Spinal cord (tissue), 10 donors: ENCODE data around the gene BANP. TPM values are rescaled to one million over a fixed set of nuclear protein-coding genes. Genes with fewer than 3 reads are reported as not detected.
"Not testable (repeated sequence)": the region's sequence is repeated elsewhere in the genome, so short reads cannot be mapped to it uniquely, and the experiment has no call there.

Experiments
- DNase-seq, 6 donors: peaks; one replicate each; pipeline versions ENCODE4 v3.0.0 to v3.0.0-alpha.2; 2013 to 2015; ENCODE audit warnings: low spot score in 6 of 6, low read depth in 4 of 6
- H3K27ac ChIP-seq: one replicate; pipeline ENCODE4 v1.5.1; 2013; ENCODE audit warnings: low read depth, low read length, control low read depth
- H3K27me3 ChIP-seq: one replicate; pipeline ENCODE4 v1.6.1; 2013; ENCODE audit warnings: low read length; ENCODE audit not compliant: control insufficient read depth, insufficient read depth
- H3K36me3 ChIP-seq: one replicate; pipeline ENCODE4 v1.6.1; 2013; ENCODE audit warnings: low read length; ENCODE audit not compliant: control insufficient read depth, insufficient read depth
- H3K4me1 ChIP-seq: one replicate; pipeline ENCODE4 v1.6.1; 2013; ENCODE audit warnings: low read length; ENCODE audit not compliant: control insufficient read depth, insufficient read depth
- H3K4me3 ChIP-seq: one replicate; pipeline ENCODE4 v1.5.1; 2013; ENCODE audit warnings: low read depth, low read length, control low read depth
- H3K9me3 ChIP-seq: one replicate; pipeline ENCODE4 v1.6.1; 2013; ENCODE audit warnings: low read length; ENCODE audit not compliant: control insufficient read depth, insufficient read depth
- WGBS: methylation state at CpG from one replicate; pipeline ENCODE4 v1.1.5; 2013; ENCODE audit warnings: missing lambda C conversion rate; ENCODE audit not compliant: insufficient coverage; 5-methylcytosine and 5-hydroxymethylcytosine counted together
- polyA plus RNA-seq, 2 donors: library from polyadenylated mRNA; unstranded; fragments of 120-200 nt; gene quantifications; one replicate each; pipeline ENCODE4 v1.2.1, GENCODE V29; 2013; ENCODE audit not compliant: insufficient read length in 2 of 2
- total RNA-seq, 2 donors: library from RNA; depleted of rRNA in 1 of 2; stranded (reverse); fragments of 120-200 nt in 1 of 2; fragments of >200 nt in 1 of 2; gene quantifications; one replicate each; pipeline versions ENCODE4 v1.2.3 to v1.2.4, GENCODE V29; 2013 to 2014
- donor health status: healthy.

BANP gene
- total and polyA plus RNA-seq, 4 donors, result 17.2 to 27.0 (median 20.7) TPM

DNA sequence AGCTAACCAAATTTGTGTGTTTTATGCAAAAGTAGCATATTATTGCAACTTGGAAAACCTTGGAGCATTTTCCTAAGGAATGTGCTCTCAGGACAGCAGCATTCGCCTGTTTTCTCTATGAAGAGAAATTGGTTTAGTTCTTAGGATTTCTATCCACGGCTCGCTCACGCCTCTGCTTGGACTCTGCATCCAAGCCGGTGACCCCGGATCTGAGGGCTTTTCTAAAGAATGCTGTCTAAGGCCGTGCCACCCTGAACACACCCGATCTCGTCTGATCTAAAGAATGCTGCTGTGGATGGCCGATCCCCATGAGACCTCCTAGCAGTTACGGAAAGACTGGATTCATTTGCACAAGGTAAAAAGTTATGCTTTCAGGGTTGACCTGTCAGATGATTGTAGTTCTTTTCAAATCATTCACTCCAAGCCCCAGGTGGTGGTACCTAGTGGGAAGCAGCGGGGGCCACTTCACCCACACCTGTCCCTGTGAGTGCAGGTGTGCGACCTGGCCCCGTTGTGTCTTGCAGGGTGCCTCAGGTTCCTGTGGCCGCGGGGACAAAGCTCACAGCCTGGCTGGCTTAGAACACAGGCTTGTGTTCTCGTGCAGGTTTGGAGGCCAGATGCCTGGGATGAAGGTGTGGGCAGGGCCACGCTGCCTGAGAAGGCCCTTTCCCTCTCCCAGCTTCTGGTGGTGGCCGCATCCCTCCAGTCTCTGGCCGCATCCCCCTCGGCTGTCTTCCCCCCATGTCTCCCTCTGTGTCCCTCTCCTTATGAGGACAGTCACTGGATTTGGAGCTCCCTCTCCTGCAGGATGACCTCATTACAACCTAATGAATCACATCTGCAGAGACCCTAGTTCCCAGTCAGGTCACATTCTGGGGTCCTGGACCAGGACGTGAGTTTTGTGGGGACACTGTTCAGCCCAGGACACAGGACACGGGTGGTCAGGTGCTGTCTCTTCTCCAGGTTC is 71.1 kb downstream of the BANP start:
- H3K27ac ChIP-seq, result no peak overlapping the region
- no peak for DNase-seq
- H3K9me3 ChIP-seq, result no peaks in the 10 kb centered on the region
- H3K4me3 ChIP-seq, result no peak overlapping the region
- H3K27me3 ChIP-seq, result no peaks in the 10 kb centered on the region
- H3K4me1 ChIP-seq, result peaks cover 16% of the 10 kb centered on the region
- peaks cover 63% of the 10 kb centered on the region for H3K36me3 ChIP-seq
- 92% methylated on average over 20 of the region's 23 CpGs for WGBS

DNA sequence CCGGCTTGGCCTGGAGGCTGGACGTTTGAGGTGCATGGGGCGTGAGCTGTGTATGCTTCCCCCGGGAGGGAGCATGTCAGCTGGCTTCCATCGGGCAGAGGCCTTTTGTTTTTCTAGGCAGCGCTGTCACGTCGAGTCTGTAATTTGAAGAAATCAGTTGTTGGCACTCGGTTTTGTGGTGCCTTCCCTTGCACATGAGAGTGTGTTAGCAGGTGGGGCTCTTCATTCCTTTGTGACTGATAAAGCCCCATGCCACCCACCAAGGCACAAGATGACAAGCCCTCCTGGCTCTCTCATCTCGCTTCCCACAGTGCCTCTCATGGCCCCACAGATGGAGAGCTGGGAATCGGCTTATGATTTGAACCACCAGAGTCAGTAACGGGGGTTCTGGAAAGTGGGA is 72.1 kb downstream of the BANP start:
- Histone ChIP-seq H3K9me3 (no peaks in the 10 kb centered on the region), H3K27me3 (no peaks in the 10 kb centered on the region), H3K4me3 (no peak overlapping the region), H3K27ac (no peak overlapping the region), H3K36me3 (peaks cover 61% of the 10 kb centered on the region), H3K4me1 (peaks cover 16% of the 10 kb centered on the region)
- no peak for DNase-seq
- 74% methylated on average over 6 of the region's 12 CpGs for WGBS

DNA sequence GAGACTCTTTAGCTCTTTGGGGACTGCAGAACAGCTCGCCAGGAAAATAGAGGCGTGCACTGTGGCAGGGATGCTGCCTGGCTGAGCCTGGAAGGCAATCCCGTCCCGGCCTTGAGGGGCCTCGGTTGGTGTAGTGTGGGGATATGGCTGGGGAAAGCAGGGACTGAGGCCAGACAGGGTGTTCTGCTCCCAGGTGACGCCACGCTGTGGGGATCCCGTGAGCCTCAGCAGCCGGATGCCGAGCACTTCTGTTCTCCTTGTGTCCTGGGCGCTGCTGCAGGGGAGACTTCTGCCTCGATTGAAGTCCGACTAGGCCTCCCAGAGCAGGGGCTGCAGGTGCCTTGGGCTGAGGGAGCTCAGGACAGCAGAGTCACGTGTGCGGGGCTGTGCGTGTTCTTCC is 72.6 kb downstream of the BANP start:
- H3K27me3 ChIP-seq, result no peaks in the 10 kb centered on the region
- WGBS, result 91% methylated on average over 16 of the region's 16 CpGs
- peaks cover 15% of the 10 kb centered on the region for H3K4me1 ChIP-seq
- peaks cover 57% of the 10 kb centered on the region for H3K36me3 ChIP-seq
- DNase-seq, result no peak
- no peak overlapping the region for H3K27ac ChIP-seq
- H3K4me3 ChIP-seq, result no peak overlapping the region
- H3K9me3 ChIP-seq, result no peaks in the 10 kb centered on the region

DNA sequence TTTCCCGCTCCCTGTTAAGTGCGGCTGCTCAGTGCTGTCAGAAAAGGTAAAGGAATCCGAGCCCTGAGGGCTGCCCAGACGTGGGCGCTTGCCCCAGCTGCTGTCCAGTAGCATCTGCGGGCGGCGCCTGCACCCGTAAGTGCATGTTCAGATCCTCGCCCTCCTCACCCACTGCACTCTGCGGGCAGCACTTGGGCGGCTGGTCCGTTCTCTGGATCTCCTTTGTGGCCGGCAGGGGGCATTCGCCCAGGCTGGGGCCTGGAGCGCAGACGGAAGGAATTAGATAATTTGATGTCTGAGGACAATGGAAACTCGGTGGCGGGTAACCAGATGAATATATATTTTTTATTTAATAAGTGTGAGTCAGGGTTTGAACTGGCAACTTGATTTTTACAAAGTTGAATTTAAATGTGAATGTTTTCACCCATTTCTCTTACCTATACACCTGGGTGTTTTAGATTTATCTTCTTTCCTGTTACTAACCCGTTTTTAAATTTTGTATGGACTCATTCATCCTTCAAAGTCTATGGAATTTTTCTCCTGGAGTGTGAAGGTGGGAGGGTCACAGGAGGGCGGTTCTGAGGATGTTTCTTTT is 73.4 kb downstream of the BANP start:
- peaks cover 52% of the 10 kb centered on the region for H3K36me3 ChIP-seq
- 62% methylated on average over 15 of the region's 21 CpGs for WGBS
- H3K27ac ChIP-seq, H3K27me3 ChIP-seq, H3K4me3 ChIP-seq, H3K9me3 ChIP-seq, H3K4me1 ChIP-seq: not testable (repeated sequence)
- peak in 2 of 6 donors; percentile 53 to 58 for DNase-seq

DNA sequence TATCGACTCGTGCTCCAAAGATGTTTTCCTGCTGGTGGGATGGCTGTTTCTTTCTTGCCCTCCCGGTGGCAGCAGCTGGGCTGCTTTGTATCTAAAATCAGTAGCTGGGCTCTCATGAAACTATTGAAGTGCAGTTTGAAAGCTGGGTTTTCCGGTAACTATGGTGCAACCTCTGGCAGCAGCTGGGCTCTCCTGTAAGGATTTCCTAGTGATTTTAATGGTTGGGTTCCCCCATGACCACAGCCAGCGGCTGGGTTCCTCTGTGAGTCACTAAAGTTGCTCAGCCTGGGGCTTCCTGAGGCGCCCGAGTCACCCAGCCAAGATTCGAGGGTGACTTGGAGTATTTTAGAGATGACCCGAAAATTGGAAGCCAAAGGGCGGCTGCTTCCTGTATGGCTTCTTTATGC is 73.9 kb downstream of the BANP start:
- H3K4me3 ChIP-seq, H3K4me1 ChIP-seq, H3K27me3 ChIP-seq, DNase-seq, H3K9me3 ChIP-seq, H3K27ac ChIP-seq: not testable (repeated sequence)
- peaks cover 47% of the 10 kb centered on the region for H3K36me3 ChIP-seq
- 49% methylated on average over 8 of the region's 10 CpGs for WGBS

DNA sequence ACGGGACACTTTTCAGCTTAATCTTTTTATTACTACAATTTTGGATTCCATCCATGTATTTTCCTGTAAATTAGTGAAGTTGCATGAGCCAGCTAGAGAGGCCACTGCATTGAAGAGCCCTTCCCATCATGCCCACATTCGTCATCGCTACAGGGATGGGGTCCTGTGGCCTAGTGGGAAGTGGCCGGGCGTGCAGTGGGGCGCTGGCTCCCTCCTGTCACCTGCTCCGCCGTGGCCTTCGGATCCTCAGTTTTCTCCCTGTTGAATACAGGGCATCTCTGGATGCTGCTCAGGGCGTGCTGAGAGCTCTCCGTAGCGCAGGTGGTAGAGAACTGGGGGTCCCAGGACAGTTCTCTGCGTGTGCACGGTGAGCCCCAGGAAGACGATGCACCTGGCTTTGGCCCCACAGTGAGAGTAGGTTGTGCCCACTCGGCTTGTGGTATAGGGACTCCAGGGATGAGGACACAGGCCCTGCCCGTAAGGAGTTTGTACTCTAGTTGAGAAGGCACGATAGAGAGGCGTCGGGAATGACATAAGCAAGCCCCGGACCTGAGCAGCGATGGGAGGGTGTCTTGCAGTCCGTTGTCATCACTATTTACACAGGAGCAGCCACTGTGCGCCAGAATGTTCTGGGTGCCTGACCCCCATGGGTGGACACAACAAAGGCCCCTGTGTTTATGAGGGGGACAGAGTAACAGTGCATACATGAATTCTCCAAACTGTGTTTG is 74.8 kb downstream of the BANP start:
- H3K27me3 ChIP-seq, DNase-seq, H3K27ac ChIP-seq, H3K9me3 ChIP-seq, H3K4me3 ChIP-seq, H3K4me1 ChIP-seq: not testable (repeated sequence)
- peaks cover 39% of the 10 kb centered on the region for H3K36me3 ChIP-seq
- 96% methylated on average over 23 of the region's 24 CpGs for WGBS

DNA sequence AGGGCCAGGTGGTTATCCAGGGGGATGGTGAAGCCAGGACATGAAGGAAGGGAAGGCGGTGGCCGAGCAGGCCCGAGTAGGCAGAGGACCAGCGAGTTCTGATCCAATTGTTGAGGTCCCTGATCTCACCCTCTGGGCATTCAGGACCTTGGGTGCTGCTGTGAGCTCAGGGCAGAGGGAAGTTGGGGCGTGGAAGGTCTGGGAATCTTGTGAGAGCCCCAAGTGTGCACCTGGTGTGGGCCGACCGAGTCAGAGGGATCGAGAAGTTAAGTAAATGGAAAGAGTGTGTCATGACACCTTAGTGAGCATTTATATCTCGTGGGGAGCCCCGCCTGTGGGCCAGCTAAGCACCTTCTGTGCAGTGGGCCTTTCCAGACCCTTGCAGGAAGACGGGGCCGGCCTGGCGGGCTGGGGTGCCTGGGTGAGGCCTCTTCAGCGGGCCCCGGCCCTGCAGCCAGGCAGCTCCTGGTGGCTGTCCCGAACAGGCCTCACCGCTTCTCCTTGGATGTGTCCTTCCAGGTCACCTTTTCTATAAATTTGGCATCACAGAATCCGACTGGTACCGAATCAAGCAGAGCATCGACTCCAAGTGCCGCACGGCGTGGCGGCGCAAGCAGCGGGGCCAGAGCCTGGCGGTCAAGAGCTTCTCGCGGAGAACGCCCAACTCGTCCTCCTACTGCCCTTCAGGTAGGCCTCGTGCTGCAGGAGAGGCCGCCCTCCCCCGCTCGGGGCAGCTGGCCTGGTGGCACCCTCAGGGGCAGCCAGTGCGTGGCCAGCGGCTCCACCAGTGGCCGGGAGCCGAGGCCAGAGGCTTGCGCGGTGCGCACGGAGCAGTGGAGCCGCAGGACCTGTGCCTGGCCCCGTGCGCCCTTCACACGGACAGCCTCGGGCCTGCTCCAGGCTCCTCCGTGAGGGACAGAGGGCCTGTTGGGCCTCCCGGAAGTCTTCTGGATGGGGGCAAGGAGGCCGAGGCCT is 76.0 kb downstream of the BANP start:
- Histone ChIP-seq H3K4me3 (no peak overlapping the region), H3K9me3 (no peaks in the 10 kb centered on the region), H3K27ac (no peak overlapping the region), H3K36me3 (peaks cover 32% of the 10 kb centered on the region), H3K4me1 (peaks cover 3% of the 10 kb centered on the region), H3K27me3 (no peaks in the 10 kb centered on the region)
- WGBS, result 94% methylated on average over 50 of the region's 51 CpGs
- no peak for DNase-seq

DNA sequence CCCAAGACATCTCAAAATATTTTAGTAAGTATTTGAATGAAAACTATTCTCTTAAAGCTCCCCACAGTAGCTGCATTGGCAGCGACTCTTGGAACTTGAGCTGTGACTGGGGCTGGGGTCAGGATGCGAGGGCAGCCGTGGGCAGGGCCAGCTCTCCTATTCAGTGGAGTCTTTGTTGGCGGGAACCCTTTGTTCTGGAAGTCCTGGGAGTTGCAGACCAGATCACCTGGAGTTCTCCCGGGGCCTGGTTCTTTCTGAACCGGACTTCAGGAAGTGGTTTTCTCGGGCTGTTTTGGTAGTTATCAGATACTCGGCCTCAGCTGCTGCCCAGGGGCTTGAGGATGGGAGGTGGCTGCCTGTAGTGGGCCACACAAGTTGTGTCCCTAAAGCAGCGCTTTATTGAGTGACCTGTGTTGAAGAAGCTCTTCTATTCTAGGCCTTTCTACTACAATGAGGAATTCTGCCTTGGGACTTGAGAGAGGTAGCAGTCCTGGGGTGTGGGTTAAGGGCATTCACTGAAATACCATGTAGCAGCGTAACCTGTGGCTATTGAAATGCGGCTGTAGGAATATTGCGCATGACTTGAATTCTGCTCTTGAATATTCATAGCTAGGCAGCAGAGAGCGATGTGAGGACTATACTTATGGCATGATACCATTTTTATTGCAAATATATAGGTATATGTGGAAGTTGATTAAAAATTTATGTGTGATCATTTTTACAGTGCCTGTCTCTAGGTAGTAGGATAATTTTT is 77.1 kb downstream of the BANP start:
- H3K9me3 ChIP-seq, H3K27me3 ChIP-seq: not testable (repeated sequence)
- 78% methylated on average over 8 of the region's 13 CpGs for WGBS

More for the DNA sequence above, 77.1 kb downstream of the BANP start:
- H3K4me3 ChIP-seq, H3K27ac ChIP-seq, H3K4me1 ChIP-seq, DNase-seq: not testable (repeated sequence)
- H3K36me3 ChIP-seq, result peaks cover 27% of the 10 kb centered on the region
